ENCODE results near the gene PRIM2. TPM values are rescaled to one million over a fixed set of nuclear protein-coding genes. Genes with fewer than 3 reads are reported as not detected.
"Not testable (repeated sequence)": the region's sequence is repeated elsewhere in the genome, so short reads cannot be mapped to it uniquely, and the experiment has no call there.

The PRIM2 gene
- total RNA-seq, 1 donor from 2014 or later: 38.0 TPM

DNA sequence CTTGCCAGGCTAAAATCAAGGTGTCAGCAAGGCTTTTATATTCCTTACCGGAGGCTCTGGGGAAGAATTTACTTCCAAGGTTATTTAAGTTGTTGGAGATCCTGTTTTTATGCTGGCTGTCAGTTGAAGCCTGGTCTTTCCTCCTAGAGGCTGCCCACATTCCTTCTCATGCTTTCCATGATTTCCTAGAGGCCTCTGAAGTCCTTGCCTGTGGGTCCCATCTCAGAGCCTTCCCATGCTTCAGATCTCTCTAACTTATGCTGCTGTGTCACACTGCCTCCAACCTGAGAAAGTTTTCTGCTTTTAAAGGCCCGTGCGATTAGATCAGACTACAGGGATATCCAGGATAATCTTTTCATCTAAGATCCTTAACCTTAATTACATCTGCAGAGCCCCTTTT lies 198.4 kb downstream of the PRIM2 start:
- H3K9me3 Mint-ChIP-seq; H3K27ac Mint-ChIP-seq; H3K27me3 Mint-ChIP-seq (ENCODE audit: insufficient read depth); H3K4me3 Mint-ChIP-seq; H3K4me1 Mint-ChIP-seq (ENCODE audit: low read depth); DNase-seq (ENCODE audit: low spot score); intact Hi-C loops (cut with micrococcal nuclease); H3K36me3 Mint-ChIP-seq (ENCODE audit: low read depth): not testable (repeated sequence)

DNA sequence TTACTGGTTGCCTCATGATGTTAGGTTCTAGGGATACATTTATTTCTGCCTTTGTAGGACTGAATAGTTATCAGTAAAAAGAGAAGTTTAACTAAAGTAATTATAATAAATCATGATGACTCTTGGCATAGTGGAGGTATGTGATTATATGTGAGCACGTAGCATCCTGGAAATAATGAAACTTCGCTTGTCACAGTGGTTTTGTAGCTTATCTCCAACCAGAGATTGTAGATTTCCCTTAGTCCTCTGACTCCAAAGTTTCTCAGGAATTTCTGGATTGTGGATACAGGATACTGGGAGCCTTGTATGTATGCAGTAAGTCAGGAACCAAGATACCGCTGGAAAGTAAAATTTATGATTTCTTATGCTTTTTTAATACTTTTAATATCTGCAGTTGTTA lies 199.3 kb downstream of the PRIM2 start:
- intact Hi-C loops (cut with micrococcal nuclease); H3K9me3 Mint-ChIP-seq; H3K4me3 Mint-ChIP-seq; H3K27me3 Mint-ChIP-seq (ENCODE audit: insufficient read depth); H3K4me1 Mint-ChIP-seq (ENCODE audit: low read depth); H3K36me3 Mint-ChIP-seq (ENCODE audit: low read depth); H3K27ac Mint-ChIP-seq; DNase-seq (ENCODE audit: low spot score): not testable (repeated sequence)

- H3K4me1 Mint-ChIP-seq (ENCODE audit: low read depth); H3K9me3 Mint-ChIP-seq; H3K27ac Mint-ChIP-seq; intact Hi-C loops (cut with micrococcal nuclease); H3K27me3 Mint-ChIP-seq (ENCODE audit: insufficient read depth); DNase-seq (ENCODE audit: low spot score); H3K36me3 Mint-ChIP-seq (ENCODE audit: low read depth); H3K4me3 Mint-ChIP-seq: not testable (repeated sequence)
These were observed 201.8 kb downstream of the PRIM2 start for GRCh38 chr6:57519198-57519597.

GRCh38 chr6:57521085-57521484 lies 203.7 kb downstream of the PRIM2 start:
- H3K27me3 Mint-ChIP-seq (ENCODE audit: insufficient read depth); H3K4me1 Mint-ChIP-seq (ENCODE audit: low read depth); H3K36me3 Mint-ChIP-seq (ENCODE audit: low read depth); DNase-seq (ENCODE audit: low spot score); intact Hi-C loops (cut with micrococcal nuclease); H3K27ac Mint-ChIP-seq; H3K9me3 Mint-ChIP-seq; H3K4me3 Mint-ChIP-seq: not testable (repeated sequence)

DNA sequence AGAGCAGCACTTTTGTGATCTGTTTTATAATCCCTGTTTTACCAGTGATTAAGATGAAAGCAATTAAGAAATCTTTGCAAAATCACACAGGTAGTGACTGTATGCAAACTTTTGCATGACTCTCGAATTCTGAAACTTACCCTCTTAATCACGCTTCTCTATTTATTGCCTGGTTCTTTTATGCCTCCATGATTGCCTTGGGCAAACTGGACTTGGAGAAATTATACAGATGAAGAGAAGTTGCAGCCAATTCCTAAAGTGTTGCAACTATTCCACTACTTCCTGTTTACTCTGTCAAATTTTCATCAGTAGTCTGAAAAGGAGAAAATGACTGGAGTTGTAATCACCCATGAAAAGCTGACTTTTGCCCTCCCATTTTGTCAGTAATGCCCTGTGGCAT lies 205.8 kb downstream of the PRIM2 start:
- H3K4me1 Mint-ChIP-seq (ENCODE audit: low read depth); H3K27ac Mint-ChIP-seq; H3K27me3 Mint-ChIP-seq (ENCODE audit: insufficient read depth); DNase-seq (ENCODE audit: low spot score); H3K9me3 Mint-ChIP-seq; H3K4me3 Mint-ChIP-seq; intact Hi-C loops (cut with micrococcal nuclease); H3K36me3 Mint-ChIP-seq (ENCODE audit: low read depth): not testable (repeated sequence)

DNA sequence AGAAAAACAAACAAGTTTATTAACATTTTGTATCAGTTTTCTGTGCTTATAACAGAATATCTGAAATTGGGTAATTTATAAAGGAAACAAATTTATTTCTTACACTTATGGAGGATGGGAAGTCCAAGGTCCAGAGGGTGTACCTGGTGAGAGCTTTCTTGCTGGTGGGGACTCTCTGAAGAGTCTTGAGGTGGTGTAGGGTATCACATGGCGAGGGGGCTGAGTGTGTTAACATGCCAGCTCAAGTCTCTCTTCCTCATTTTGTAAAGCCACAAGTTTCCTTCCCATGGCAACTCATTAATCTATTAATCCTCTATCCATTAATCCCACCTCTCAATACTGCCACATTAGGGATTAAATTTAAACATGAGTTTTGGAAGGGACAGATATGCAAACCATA lies 212.3 kb downstream of the PRIM2 start:
- peak overlapping the region; percentile 15 for H3K27ac Mint-ChIP-seq
- H3K36me3 Mint-ChIP-seq (ENCODE audit: low read depth); H3K4me1 Mint-ChIP-seq (ENCODE audit: low read depth): not testable (repeated sequence)

DNA sequence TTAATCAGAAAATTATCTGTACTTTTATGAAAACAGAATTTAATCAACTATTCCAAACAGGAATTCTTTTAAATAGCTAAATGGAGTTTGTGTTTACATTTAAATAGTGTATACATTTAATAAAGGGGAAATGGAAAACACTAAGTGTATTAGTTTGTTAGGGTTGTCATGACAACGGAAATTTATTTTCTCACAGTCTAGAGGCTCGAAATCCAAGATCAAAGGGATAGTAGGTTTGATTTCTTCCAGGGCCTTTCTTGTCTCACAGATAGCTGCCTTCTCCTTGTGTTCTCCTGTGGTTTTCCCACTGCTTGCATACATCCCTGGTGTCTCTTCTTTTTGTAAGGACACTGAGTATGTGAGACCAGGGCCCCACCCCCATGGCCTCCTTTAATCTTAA lies 215.2 kb downstream of the PRIM2 start:
- H3K27ac Mint-ChIP-seq; H3K4me1 Mint-ChIP-seq (ENCODE audit: low read depth); intact Hi-C loops (cut with micrococcal nuclease); H3K9me3 Mint-ChIP-seq; H3K27me3 Mint-ChIP-seq (ENCODE audit: insufficient read depth); DNase-seq (ENCODE audit: low spot score); H3K36me3 Mint-ChIP-seq (ENCODE audit: low read depth); H3K4me3 Mint-ChIP-seq: not testable (repeated sequence)

More for the DNA sequence above, 212.3 kb downstream of the PRIM2 start:
- H3K4me3 Mint-ChIP-seq; H3K9me3 Mint-ChIP-seq; intact Hi-C loops (cut with micrococcal nuclease); H3K27me3 Mint-ChIP-seq (ENCODE audit: insufficient read depth); DNase-seq (ENCODE audit: low spot score): not testable (repeated sequence)

- H3K36me3 Mint-ChIP-seq (ENCODE audit: low read depth); H3K27ac Mint-ChIP-seq; H3K4me1 Mint-ChIP-seq (ENCODE audit: low read depth); H3K27me3 Mint-ChIP-seq (ENCODE audit: insufficient read depth); H3K4me3 Mint-ChIP-seq; DNase-seq (ENCODE audit: low spot score); intact Hi-C loops (cut with micrococcal nuclease); H3K9me3 Mint-ChIP-seq: not testable (repeated sequence)
These were observed 217.7 kb downstream of the PRIM2 start for GRCh38 chr6:57535121-57535520.

- H3K27ac Mint-ChIP-seq; H3K27me3 Mint-ChIP-seq (ENCODE audit: insufficient read depth); H3K4me3 Mint-ChIP-seq; H3K9me3 Mint-ChIP-seq; intact Hi-C loops (cut with micrococcal nuclease); H3K36me3 Mint-ChIP-seq (ENCODE audit: low read depth); H3K4me1 Mint-ChIP-seq (ENCODE audit: low read depth); DNase-seq (ENCODE audit: low spot score): not testable (repeated sequence)
These were observed 218.6 kb downstream of the PRIM2 start for GRCh38 chr6:57535994-57536393.

DNA sequence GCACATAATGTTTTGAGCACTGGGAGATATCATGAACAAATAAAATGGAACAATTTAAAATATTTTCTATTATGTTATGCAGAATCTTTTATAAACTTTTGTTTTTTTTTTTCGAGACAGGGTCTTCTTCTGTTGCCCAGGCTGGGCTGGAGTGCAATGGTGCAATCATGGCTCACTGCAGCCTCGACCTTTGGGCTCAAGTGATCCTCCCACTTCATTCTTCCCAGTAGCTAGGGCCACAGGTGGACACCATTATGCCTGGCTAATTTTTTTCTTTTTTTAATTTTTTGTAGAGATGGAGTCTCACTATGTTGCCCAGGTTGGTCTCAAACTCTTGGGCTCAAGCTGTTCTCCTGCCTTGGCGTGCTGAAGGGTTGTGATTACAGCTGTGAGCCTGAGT lies 220.5 kb downstream of the PRIM2 start:
- DNase-seq (ENCODE audit: low spot score); H3K27me3 Mint-ChIP-seq (ENCODE audit: insufficient read depth); H3K4me3 Mint-ChIP-seq; H3K36me3 Mint-ChIP-seq (ENCODE audit: low read depth); H3K9me3 Mint-ChIP-seq; intact Hi-C loops (cut with micrococcal nuclease); H3K27ac Mint-ChIP-seq: not testable (repeated sequence)
- H3K4me1 Mint-ChIP-seq (ENCODE audit: low read depth): peaks cover 13% of the 10 kb centered on the region

- H3K4me3 Mint-ChIP-seq; H3K27me3 Mint-ChIP-seq (ENCODE audit: insufficient read depth); intact Hi-C loops (cut with micrococcal nuclease); H3K36me3 Mint-ChIP-seq (ENCODE audit: low read depth); DNase-seq (ENCODE audit: low spot score); H3K4me1 Mint-ChIP-seq (ENCODE audit: low read depth); H3K9me3 Mint-ChIP-seq; H3K27ac Mint-ChIP-seq: not testable (repeated sequence)
These were observed 234.5 kb downstream of the PRIM2 start for GRCh38 chr6:57551961-57552360.

DNA sequence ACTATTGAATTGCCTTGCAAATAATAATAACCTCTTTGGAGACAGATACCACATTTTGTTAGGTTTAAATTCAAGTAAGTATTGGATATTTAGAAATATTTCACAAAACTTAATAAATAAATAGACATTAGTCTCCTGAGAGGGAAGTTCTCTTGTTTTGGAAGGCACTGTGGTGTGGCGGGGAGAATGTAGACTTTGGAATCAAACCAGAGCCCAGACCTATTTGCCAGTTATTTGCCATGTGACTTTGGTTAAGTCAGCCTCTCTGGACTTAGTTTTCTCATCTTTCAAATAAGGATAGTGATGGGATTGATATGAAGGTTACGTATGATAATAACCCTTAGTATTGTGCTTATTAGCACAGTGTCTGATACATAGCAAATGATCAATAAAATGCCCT lies 240.4 kb downstream of the PRIM2 start:
- not testable (repeated sequence) for H3K27me3 Mint-ChIP-seq (ENCODE audit: insufficient read depth); H3K4me3 Mint-ChIP-seq

DNA sequence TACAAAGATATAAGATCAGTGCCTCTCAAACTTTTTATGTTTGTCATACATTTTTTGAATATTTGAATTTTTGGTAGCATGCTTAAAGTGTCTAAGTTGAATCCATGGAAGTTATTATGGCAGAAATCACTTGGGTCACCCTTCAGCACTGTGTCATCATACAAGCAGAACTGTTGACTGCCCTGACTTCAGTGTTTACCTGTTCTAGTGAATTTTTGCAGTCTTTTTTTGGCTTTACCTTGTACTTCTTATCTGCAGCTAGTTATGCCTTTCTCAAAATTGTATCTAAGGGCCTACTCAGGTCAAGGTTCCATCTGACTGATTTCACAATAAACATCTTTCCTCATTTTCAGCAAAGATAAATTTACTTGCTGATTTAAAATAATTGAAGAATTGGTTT lies 241.7 kb downstream of the PRIM2 start:
- H3K4me3 Mint-ChIP-seq; H3K36me3 Mint-ChIP-seq (ENCODE audit: low read depth); H3K27me3 Mint-ChIP-seq (ENCODE audit: insufficient read depth); H3K4me1 Mint-ChIP-seq (ENCODE audit: low read depth); H3K27ac Mint-ChIP-seq; intact Hi-C loops (cut with micrococcal nuclease); H3K9me3 Mint-ChIP-seq; DNase-seq (ENCODE audit: low spot score): not testable (repeated sequence)

More for the DNA sequence above, 240.4 kb downstream of the PRIM2 start:
- H3K9me3 Mint-ChIP-seq; intact Hi-C loops (cut with micrococcal nuclease); H3K27ac Mint-ChIP-seq; DNase-seq (ENCODE audit: low spot score); H3K36me3 Mint-ChIP-seq (ENCODE audit: low read depth); H3K4me1 Mint-ChIP-seq (ENCODE audit: low read depth): not testable (repeated sequence)

DNA sequence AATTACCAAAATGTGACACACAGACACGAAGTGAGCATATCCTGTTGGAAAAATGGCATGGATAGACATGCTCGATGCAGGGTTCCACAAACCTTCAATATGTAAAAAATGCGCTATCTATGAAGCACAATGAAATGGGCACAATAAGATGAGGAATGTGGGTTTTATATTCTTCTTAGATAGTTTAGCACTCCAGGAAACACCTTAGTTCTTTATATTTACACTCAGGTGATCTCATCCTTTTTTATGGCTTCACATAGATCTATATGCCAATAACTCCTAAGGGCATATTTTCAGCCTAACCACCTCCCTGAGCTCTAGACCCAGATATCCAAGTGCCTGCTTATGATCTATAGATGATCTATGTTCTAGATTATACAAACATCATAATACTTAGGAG lies 244.8 kb downstream of the PRIM2 start:
- DNase-seq (ENCODE audit: low spot score); H3K4me1 Mint-ChIP-seq (ENCODE audit: low read depth); H3K27me3 Mint-ChIP-seq (ENCODE audit: insufficient read depth); H3K36me3 Mint-ChIP-seq (ENCODE audit: low read depth); intact Hi-C loops (cut with micrococcal nuclease); H3K9me3 Mint-ChIP-seq; H3K4me3 Mint-ChIP-seq; H3K27ac Mint-ChIP-seq: not testable (repeated sequence)

Data from activated T-helper 1 cell treated with anti-CD3 and anti-CD28 coated beads, Interleukin-12 subunit alpha, Interleukin-12 subunit beta, Interleukin-2, Interleukin-4 antibody, amounts not matched to agents 30 ng/mL and 10 ng/mL and 1 ng/mL, durations not matched to agents 14 hours and 24 hours and 36 hours (primary cell).